ENCODE data around the gene ENTPD8.
"Not testable (repeated sequence)": the region's sequence is repeated elsewhere in the genome, so short reads cannot be mapped to it uniquely, and the experiment has no call there.

ENTPD8 gene

DNA sequence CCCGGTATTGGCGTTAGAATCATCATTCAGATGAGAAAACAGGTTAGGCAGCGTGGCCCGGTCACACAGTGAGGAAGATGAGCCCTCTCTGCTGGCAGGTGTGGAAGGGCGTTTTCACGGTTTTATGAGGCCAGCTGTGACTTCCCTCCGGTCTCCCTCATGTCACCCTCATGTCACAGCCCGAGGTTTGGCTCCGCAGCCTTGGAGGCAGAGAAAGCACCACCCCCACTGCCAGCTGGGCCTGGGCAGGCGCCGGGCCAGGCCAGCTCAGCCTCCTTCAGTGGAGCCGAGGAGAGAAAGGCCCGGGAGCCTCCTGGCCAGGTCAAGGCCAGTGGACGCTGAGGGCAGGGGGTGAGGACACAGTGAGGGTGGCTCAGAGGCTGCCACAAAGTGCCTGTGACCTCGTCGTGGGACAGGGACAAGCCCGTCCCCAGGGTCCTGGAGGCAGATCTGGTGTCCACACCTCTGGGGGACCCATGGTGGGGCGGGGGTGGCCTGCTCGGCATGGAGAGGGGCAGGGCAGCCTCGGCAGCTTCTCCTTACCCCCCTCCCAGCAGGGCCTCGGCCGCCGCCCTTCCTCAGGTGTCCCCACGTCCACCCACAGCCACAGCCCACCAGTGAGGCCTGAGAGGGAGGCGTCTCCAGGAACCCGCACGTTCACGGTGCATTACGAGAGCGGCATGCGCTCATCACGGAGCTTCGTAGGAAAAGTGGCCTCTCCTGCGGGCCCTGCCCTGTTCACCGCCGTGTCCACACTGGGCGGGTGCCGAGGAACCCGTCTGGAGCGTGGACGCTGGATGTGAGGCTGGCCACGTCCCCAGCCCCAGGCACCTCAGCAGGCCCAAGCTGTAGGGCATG lies 50.4 kb downstream of the ENTPD8 start:
- DNase-seq (ENCODE audit: low read depth): no peak
- no peak overlapping the region for H3K4me3 ChIP-seq (ENCODE audit: low read depth, low read length)
- in situ Hi-C loops (cut with HindIII; ENCODE audit: low sequenced_read_pairs): no loop called here
- TF ChIP-seq, protein P1, sequence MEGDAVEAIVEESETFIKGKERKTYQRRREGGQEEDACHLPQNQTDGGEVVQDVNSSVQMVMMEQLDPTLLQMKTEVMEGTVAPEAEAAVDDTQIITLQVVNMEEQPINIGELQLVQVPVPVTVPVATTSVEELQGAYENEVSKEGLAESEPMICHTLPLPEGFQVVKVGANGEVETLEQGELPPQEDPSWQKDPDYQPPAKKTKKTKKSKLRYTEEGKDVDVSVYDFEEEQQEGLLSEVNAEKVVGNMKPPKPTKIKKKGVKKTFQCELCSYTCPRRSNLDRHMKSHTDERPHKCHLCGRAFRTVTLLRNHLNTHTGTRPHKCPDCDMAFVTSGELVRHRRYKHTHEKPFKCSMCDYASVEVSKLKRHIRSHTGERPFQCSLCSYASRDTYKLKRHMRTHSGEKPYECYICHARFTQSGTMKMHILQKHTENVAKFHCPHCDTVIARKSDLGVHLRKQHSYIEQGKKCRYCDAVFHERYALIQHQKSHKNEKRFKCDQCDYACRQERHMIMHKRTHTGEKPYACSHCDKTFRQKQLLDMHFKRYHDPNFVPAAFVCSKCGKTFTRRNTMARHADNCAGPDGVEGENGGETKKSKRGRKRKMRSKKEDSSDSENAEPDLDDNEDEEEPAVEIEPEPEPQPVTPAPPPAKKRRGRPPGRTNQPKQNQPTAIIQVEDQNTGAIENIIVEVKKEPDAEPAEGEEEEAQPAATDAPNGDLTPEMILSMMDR (IDR thresholded peaks at IDR 0.05; ENCODE audit: low read depth, low read length, missing control alignments): no peak

GRCh38 chr9:137389428-137389746 lies 51.8 kb downstream of the ENTPD8 start:
- DNase-seq (ENCODE audit: low read depth): no peak
- in situ Hi-C loops (cut with HindIII; ENCODE audit: low sequenced_read_pairs): no loop called here

GRCh38 chr9:137388589-137389427 lies 52.3 kb downstream of the ENTPD8 start:
- in situ Hi-C loops (cut with HindIII; ENCODE audit: low sequenced_read_pairs): no loop called here
- H3K4me3 ChIP-seq (ENCODE audit: low read depth, low read length): no peak overlapping the region
- no peak for DNase-seq (ENCODE audit: low read depth)
- TF ChIP-seq, protein P1 (IDR thresholded peaks at IDR 0.05; ENCODE audit: low read depth, low read length, missing control alignments): no peak

More at GRCh38 chr9:137389428-137389746, 51.8 kb downstream of the ENTPD8 start:
- TF ChIP-seq, protein P1 (IDR thresholded peaks at IDR 0.05; ENCODE audit: low read depth, low read length, missing control alignments): no peak
- H3K4me3 ChIP-seq (ENCODE audit: low read depth, low read length): no peak overlapping the region

- in situ Hi-C loops (cut with HindIII; ENCODE audit: low sequenced_read_pairs): no loop called here
- H3K4me3 ChIP-seq (ENCODE audit: low read depth, low read length): no peak overlapping the region
- TF ChIP-seq, protein P1 (IDR thresholded peaks at IDR 0.05; ENCODE audit: low read depth, low read length, missing control alignments): no peak
- DNase-seq (ENCODE audit: low read depth): no peak
Measured at GRCh38 chr9:137387891-137388560, 53.1 kb downstream of the ENTPD8 start.

GRCh38 chr9:137387114-137387890 lies 53.9 kb downstream of the ENTPD8 start:
- DNase-seq (ENCODE audit: low read depth): no peak
- TF ChIP-seq, protein P1 (IDR thresholded peaks at IDR 0.05; ENCODE audit: low read depth, low read length, missing control alignments): no peak

GRCh38 chr9:137386507-137387113 lies 54.5 kb downstream of the ENTPD8 start:
- H3K4me3 ChIP-seq (ENCODE audit: low read depth, low read length); in situ Hi-C loops (cut with HindIII; ENCODE audit: low sequenced_read_pairs); DNase-seq (ENCODE audit: low read depth): not testable (repeated sequence)

More at GRCh38 chr9:137387114-137387890, 53.9 kb downstream of the ENTPD8 start:
- in situ Hi-C loops (cut with HindIII; ENCODE audit: low sequenced_read_pairs): no loop called here
- no peak overlapping the region for H3K4me3 ChIP-seq (ENCODE audit: low read depth, low read length)
